ENCODE data around the gene TTF1.

Gene TTF1

GRCh38 chr9:132367613-132368313 is 38.9 kb downstream of the TTF1 start:
- no peak for DNase-seq (ENCODE audit: low read depth in 2 of 2, low spot score in 1 of 2)

- DNase-seq (ENCODE audit: low read depth in 2 of 2, low spot score in 1 of 2): no peak
Observed at GRCh38 chr9:132366481-132366880, 40.2 kb downstream of the TTF1 start.

- no peak for DNase-seq (ENCODE audit: low read depth in 2 of 2, low spot score in 1 of 2)
Observed at GRCh38 chr9:132365986-132366385, 40.7 kb downstream of the TTF1 start.

- no peak for DNase-seq (ENCODE audit: low read depth in 2 of 2, low spot score in 1 of 2)
Observed at GRCh38 chr9:132364068-132364467, 42.6 kb downstream of the TTF1 start.

GRCh38 chr9:132357764-132358163 is 48.9 kb downstream of the TTF1 start:
- no peak for DNase-seq (ENCODE audit: low read depth in 2 of 2, low spot score in 1 of 2)

GRCh38 chr9:132356324-132356924 is 50.2 kb downstream of the TTF1 start:
- no peak for DNase-seq (ENCODE audit: low read depth in 2 of 2, low spot score in 1 of 2)

- peak; percentile 89 to 97 for DNase-seq (ENCODE audit: low read depth in 2 of 2, low spot score in 1 of 2)
Observed at GRCh38 chr9:132354637-132355355, 51.8 kb downstream of the TTF1 start, which contains the start of gene SETX. TSS of gene SETX (minus strand) at chr9:132354986. CDS start at chr9:132349428, 5,558 bp downstream.

GRCh38 chr9:132351404-132352045 is 55.1 kb downstream of the TTF1 start:
- no peak for DNase-seq (ENCODE audit: low read depth in 2 of 2, low spot score in 1 of 2)

GRCh38 chr9:132350861-132351315 is 55.8 kb downstream of the TTF1 start:
- no peak for DNase-seq (ENCODE audit: low read depth in 2 of 2, low spot score in 1 of 2)

- DNase-seq (ENCODE audit: low read depth in 2 of 2, low spot score in 1 of 2): no peak
Observed at GRCh38 chr9:132348676-132349075, 58.0 kb downstream of the TTF1 start.

- no peak for DNase-seq (ENCODE audit: low read depth in 2 of 2, low spot score in 1 of 2)
Observed at GRCh38 chr9:132346177-132346576, 60.5 kb downstream of the TTF1 start.

- no peak for DNase-seq (ENCODE audit: low read depth in 2 of 2, low spot score in 1 of 2)
Observed at GRCh38 chr9:132341177-132341840, 65.3 kb downstream of the TTF1 start.

GRCh38 chr9:132334364-132334763 is 72.3 kb downstream of the TTF1 start:
- no peak for DNase-seq (ENCODE audit: low read depth in 2 of 2, low spot score in 1 of 2)

- no peak for DNase-seq (ENCODE audit: low read depth in 2 of 2, low spot score in 1 of 2)
Observed at GRCh38 chr9:132333556-132333955, 73.1 kb downstream of the TTF1 start.

- no peak for DNase-seq (ENCODE audit: low read depth in 2 of 2, low spot score in 1 of 2)
Observed at GRCh38 chr9:132328580-132328979, 78.1 kb downstream of the TTF1 start.

- DNase-seq (ENCODE audit: low read depth in 2 of 2, low spot score in 1 of 2): no peak
Observed at GRCh38 chr9:132327537-132327936, 79.1 kb downstream of the TTF1 start.

Data from stimulated activated CD8-positive, alpha-beta memory T cell treated with anti-CD3 and anti-CD28 coated beads, Interleukin-4, amount 100 ng/mL, for 4 hours (primary cell).